ENCODE measurements around the gene FNDC11.

The FNDC11 gene

GRCh38 chr20:63582382-63583063 lies 28.6 kb downstream of the FNDC11 start:
- DNase-seq (ENCODE audit: low read depth) = no peak

- DNase-seq (ENCODE audit: low read depth) = no peak
Observed at GRCh38 chr20:63585616-63586565, 31.9 kb downstream of the FNDC11 start.

- DNase-seq (ENCODE audit: low read depth) = no peak
Observed at GRCh38 chr20:63586797-63587196, 32.8 kb downstream of the FNDC11 start.

- DNase-seq (ENCODE audit: low read depth) = no peak
Observed at GRCh38 chr20:63587256-63587655, 33.3 kb downstream of the FNDC11 start.

GRCh38 chr20:63587776-63588591 lies 34.0 kb downstream of the FNDC11 start:
- no peak for DNase-seq (ENCODE audit: low read depth)

GRCh38 chr20:63588641-63589041 lies 34.7 kb downstream of the FNDC11 start:
- DNase-seq (ENCODE audit: low read depth) = no peak

- DNase-seq (ENCODE audit: low read depth) = no peak
Observed at GRCh38 chr20:63589261-63590217, 35.6 kb downstream of the FNDC11 start.

- DNase-seq (ENCODE audit: low read depth) = no peak
Observed at GRCh38 chr20:63590218-63591146, 36.5 kb downstream of the FNDC11 start.

- DNase-seq (ENCODE audit: low read depth) = no peak
Observed at GRCh38 chr20:63591147-63591533, 37.2 kb downstream of the FNDC11 start.

- no peak for DNase-seq (ENCODE audit: low read depth)
Observed at GRCh38 chr20:63591786-63592355, 37.9 kb downstream of the FNDC11 start.

GRCh38 chr20:63592661-63593060 lies 38.7 kb downstream of the FNDC11 start:
- no peak for DNase-seq (ENCODE audit: low read depth)

- no peak for DNase-seq (ENCODE audit: low read depth)
Observed at GRCh38 chr20:63594043-63594561, 40.1 kb downstream of the FNDC11 start.

- DNase-seq (ENCODE audit: low read depth) = no peak
Observed at GRCh38 chr20:63595416-63596127, 41.6 kb downstream of the FNDC11 start.

- DNase-seq (ENCODE audit: low read depth) = no peak
Observed at GRCh38 chr20:63596423-63596822, 42.5 kb downstream of the FNDC11 start.

- DNase-seq (ENCODE audit: low read depth) = no peak
Observed at GRCh38 chr20:63597651-63598478, 43.9 kb downstream of the FNDC11 start.

GRCh38 chr20:63598479-63599395 lies 44.8 kb downstream of the FNDC11 start:
- DNase-seq (ENCODE audit: low read depth) = no peak
